K562 (cell line): Measurements from ENCODE around the gene PGM2L1. TPM values are rescaled to one million over a fixed set of nuclear protein-coding genes. Genes with fewer than 3 reads are reported as not detected.
A peak's percentile ranks its signal among the peaks of the same experiment; 100 is the strongest.

Experiments used
- ATAC-seq: fragments of 200-7000 bp; cut with Tn5 transposase; 3 replicates; pipeline ENCODE4 v1.9.1; 2020; ENCODE audit warnings: moderate library complexity
- BruUV-seq: library from RNA; stranded (reverse); fragments of 400-500 nt; replicated peaks from 2 replicates; lab custom pipeline; 2021; lab: Mats Ljungman, UMichigan
- CTCF ChIA-PET: fragments of 300-600 bp; formaldehyde crosslinking; extraction: SDS; loops from one replicate; lab custom pipeline; 2021; ENCODE audit warnings: low intra/inter-chr PET ratio; lab: Yijun Ruan, JAX
- POLR2A ChIA-PET: fragments of 300-600, 350-650 bp; sonication (Branson Sonifier 250); formaldehyde crosslinking; extraction: SDS; loops from one replicate; lab custom pipeline; 2021; ENCODE audit warnings: antibody characterized with exemption, inconsistent platforms; lab: Yijun Ruan, JAX
- DNase-seq, 4 experiments: peaks; one replicate each; pipeline versions ENCODE4 v3.0.0 to v3.0.0-alpha.2; 2011 to 2018; ENCODE audit warnings: low spot score in 3 of 4, mixed read lengths in 3 of 4; ENCODE audit errors: extremely low read depth in 1 of 4
- FAIRE-seq: peaks from 2 replicates; lab custom pipeline; 2011; peaks lifted over from hg19 to GRCh38; lab: Jason Lieb, UNC
- H2AFZ ChIP-seq: 2 replicates; pipeline ENCODE4 v1.6.0; 2011; ENCODE audit warnings: low read depth, low read length, control low read depth, inconsistent platforms
- H3K27ac ChIP-seq: fragments of 200-600 bp; 3 replicates; pipeline ENCODE4 v1.8.0; 2011; ENCODE audit warnings: low read depth, mild to moderate bottlenecking, control low read depth, inconsistent platforms, low read length, moderate library complexity, mixed read lengths; ENCODE audit errors: extremely low read depth
- H3K27me3 ChIP-seq, 2 experiments: fragments of 300-600 bp in 1 of 2; 2 replicates in 1 of 2; 3 replicates in 1 of 2; pipeline versions ENCODE4 v1.6.0 to v1.8.0; 2011; ENCODE audit warnings: inconsistent platforms in 2 of 2, low read length in 2 of 2, mild to moderate bottlenecking in 1 of 2, mixed read lengths in 1 of 2, moderate library complexity in 1 of 2; ENCODE audit not compliant: control insufficient read depth in 2 of 2, insufficient read depth in 2 of 2
- H3K36me3 ChIP-seq: fragments of 300-600 bp; 3 replicates; pipeline ENCODE4 v1.8.0; 2011; ENCODE audit warnings: mild to moderate bottlenecking, low read length, inconsistent platforms; ENCODE audit not compliant: control insufficient read depth, insufficient read depth
- H3K4me1 ChIP-seq, 2 experiments: fragments of 200-600 bp in 1 of 2; replicated peaks in 1 of 2; 2 replicates in 1 of 2; 3 replicates in 1 of 2; pipeline versions ENCODE4 v1.5.1 to v1.8.0; 2011; ENCODE audit warnings: inconsistent platforms in 2 of 2, low read length in 2 of 2, mild to moderate bottlenecking in 1 of 2, mixed read lengths in 1 of 2, moderate library complexity in 1 of 2; ENCODE audit not compliant: control insufficient read depth in 2 of 2, insufficient read depth in 2 of 2
- H3K4me2 ChIP-seq: 2 replicates; pipeline ENCODE4 v1.6.1; 2011; ENCODE audit warnings: low read length, control low read depth, inconsistent platforms, mixed read lengths; ENCODE audit not compliant: insufficient read depth
- H3K4me3 ChIP-seq: fragments of 200-600 bp; sonication (generic), shearing (Covaris generic); 2 replicates; pipeline ENCODE4 v1.5.1; 2016; ENCODE audit warnings: control low read depth, inconsistent platforms
- H3K79me2 ChIP-seq: fragments of 200-600 bp; 3 replicates; pipeline ENCODE4 v1.8.0; 2011; ENCODE audit warnings: low read length, inconsistent platforms; ENCODE audit not compliant: control insufficient read depth, insufficient read depth
- H3K9ac ChIP-seq, 2 experiments: 2 replicates each; pipeline versions ENCODE4 v1.6.0 to v1.6.1; 2011; ENCODE audit warnings: low read depth in 2 of 2, low read length in 2 of 2, control low read depth in 1 of 2, inconsistent platforms in 1 of 2, mild to moderate bottlenecking in 1 of 2, mixed read lengths in 1 of 2; ENCODE audit not compliant: insufficient read depth in 1 of 2
- H3K9me1 ChIP-seq: one replicate; pipeline ENCODE4 v1.6.0; 2011; ENCODE audit warnings: inconsistent platforms, mild to moderate bottlenecking, low read length, moderate library complexity; ENCODE audit not compliant: control insufficient read depth, insufficient read depth
- H3K9me3 ChIP-seq: replicated peaks from 2 replicates; pipeline ENCODE4 v1.5.1; 2011; ENCODE audit warnings: low read depth, low read length, inconsistent platforms; ENCODE audit not compliant: control insufficient read depth, insufficient read depth
- H4K20me1 ChIP-seq: replicated peaks from 2 replicates; pipeline ENCODE4 v1.6.1; 2011; ENCODE audit warnings: low read length, inconsistent platforms, mixed read lengths; ENCODE audit not compliant: control insufficient read depth, insufficient read depth
- E2F4 ChIP-seq: sonication (generic); formaldehyde crosslinking; IDR thresholded peaks from 2 replicates; pipeline ENCODE4 v1.8.0; 2022; ENCODE audit warnings: mild to moderate bottlenecking, low read depth, missing genetic modification reagents
- NRF1 ChIP-seq, 2 experiments: fragments of 450-650 bp; IDR thresholded peaks in 1 of 2; conservative IDR thresholded peaks in 1 of 2; 2 replicates each; pipeline ENCODE4 v1.6.1; 2014; ENCODE audit warnings: mild to moderate bottlenecking in 2 of 2
- SIN3A ChIP-seq, 2 experiments: fragments of 150-350 bp in 1 of 2; IDR thresholded peaks; 2 replicates each; pipeline ENCODE4 v1.6.1; 2011 to 2016; ENCODE audit warnings: borderline replicate concordance in 2 of 2, low read depth in 2 of 2, low read length in 2 of 2, mild to moderate bottlenecking in 2 of 2, moderate library complexity in 2 of 2; ENCODE audit not compliant: control insufficient read depth in 1 of 2
- SIX5 ChIP-seq, 2 experiments: IDR thresholded peaks; 2 replicates each; pipeline ENCODE4 v1.6.1; 2011; ENCODE audit warnings: low read length in 2 of 2, borderline replicate concordance in 1 of 2, low read depth in 1 of 2, mild to moderate bottlenecking in 1 of 2, moderate library complexity in 1 of 2; ENCODE audit not compliant: insufficient read depth in 1 of 2
- TEAD4 ChIP-seq, 2 experiments: sonication (generic) in 1 of 2; formaldehyde crosslinking in 1 of 2; IDR thresholded peaks; 2 replicates each; pipeline versions ENCODE4 v1.6.1 to v1.8.0; 2012 to 2022; ENCODE audit warnings: borderline replicate concordance in 1 of 2, inconsistent platforms in 1 of 2, low read length in 1 of 2, mild to moderate bottlenecking in 1 of 2, missing genetic modification reagents in 1 of 2
- UBTF ChIP-seq, 2 experiments: IDR thresholded peaks; 2 replicates each; pipeline ENCODE4 v1.6.1; 2012; ENCODE audit warnings: improper control_type of control experiment in 2 of 2, low read depth in 2 of 2, low read length in 2 of 2, borderline replicate concordance in 1 of 2
- ZNF146 ChIP-seq: IDR thresholded peaks from one replicate; pipeline ENCODE4 v1.6.1; 2018; ENCODE audit warnings: missing compliant biosample characterization; ENCODE audit not compliant: unreplicated experiment
- ZNF384 ChIP-seq: IDR thresholded peaks from 2 replicates; pipeline ENCODE4 v1.6.1; 2012; ENCODE audit warnings: low read depth, low read length, improper control_type of control experiment
- ZNF583 ChIP-seq: fragments of 250-450 bp; sonication (Bioruptor Pico); IDR thresholded peaks from 2 replicates; pipeline ENCODE4 v1.4.0; 2020
- WGBS: fragments of 100-300 bp; shearing (Covaris generic); methylation state at CpG from one replicate; pipeline ENCODE4 v1.1.6; 2016; ENCODE audit warnings: low coverage, mixed read lengths; ENCODE audit not compliant: insufficient coverage; ENCODE audit errors: missing lambda C conversion rate; 5-methylcytosine and 5-hydroxymethylcytosine counted together
- in situ Hi-C: fragments of 300-500 bp; cut with MboI; formaldehyde crosslinking; loops from 4 replicates; pipeline ENCODE4 v1.15.0; 2018; ENCODE audit warnings: inconsistent platforms, mixed read lengths
- intact Hi-C: fragments of 100-400 bp; cut with micrococcal nuclease; formaldehyde crosslinking; loops from 2 replicates; pipeline ENCODE4 v1.14.2; 2022
- polyA plus RNA-seq, 8 experiments: library from polyadenylated mRNA; depleted of rRNA in 4 of 8; stranded (reverse) in 5 of 8; unstranded in 3 of 8; fragments of >200 nt; fragmentation: Nextera tagmentation in 2 of 8; fragmentation: Illumina TruSeq in 1 of 8; extraction: Ambion mirVana in 2 of 8; extraction: Trizol in 1 of 8; gene quantifications; 2 replicates each; pipeline versions ENCODE4 v1.2.1 to v1.2.3, GENCODE V29; 2011 to 2014; ENCODE audit warnings: inconsistent platforms in 1 of 8, missing spikeins in 1 of 8
- total RNA-seq, 7 experiments: library from RNA; depleted of rRNA in 6 of 7; stranded (reverse); fragments of >200 nt in 6 of 7; fragmentation: Illumina TruSeq in 2 of 7; extraction: Trizol in 2 of 7; gene quantifications; 2 replicates each; pipeline versions ENCODE4 v1.2.1 to v1.2.3, GENCODE V29; 2011 to 2021; ENCODE audit warnings: low replicate concordance in 1 of 7

PGM2L1 gene
- total and polyA plus RNA-seq, 9 of the 15 experiments (the other 6 are each of a cell fraction or from before 2014, with no cell fraction given): 0.32 to 0.95 (median 0.63) TPM

- no peak for TF ChIP-seq SIX5 (IDR thresholded peaks at IDR 0.05; ENCODE audit: borderline replicate concordance in 1 of 2, insufficient read depth in 1 of 2, low read depth in 1 of 2, low read length in 2 of 2)
Measured at GRCh38 chr11:74392256-74392655, 6.0 kb downstream of the PGM2L1 start (continued).

GRCh38 chr11:74391193-74391592 lies 7.0 kb downstream of the PGM2L1 start:
- H2AFZ ChIP-seq: no peak overlapping the region
- FAIRE-seq: no peak
- H3K36me3 ChIP-seq: no peaks in the 10 kb centered on the region
- H3K9me1 ChIP-seq: no peaks in the 10 kb centered on the region
- ChIA-PET POLR2A (interaction anchor here (0.7 to 1.6 kb wide), 2 partner anchors 7 to 8 kb away, joined by 4 read pairs; partner anchors contain the start of gene PGM2L1), CTCF (no interaction called here)
- DNase-seq: no peak
- no peak for TF ChIP-seq SIN3A (IDR thresholded peaks at IDR 0.05; ENCODE audit: borderline replicate concordance in 2 of 2, control insufficient read depth in 1 of 2, low read depth in 2 of 2, low read length in 2 of 2)
- TF ChIP-seq ZNF583 (CRISPR knock-in tag): peak; percentile 96
- WGBS: 7% methylated on average over 3 of the region's 3 CpGs
- in situ Hi-C loops: no loop called here
- no peak overlapping the region for H3K4me2 ChIP-seq
- H3K4me3 ChIP-seq: no peak overlapping the region
- no peaks in the 10 kb centered on the region; a peak in 1 of 5 replicates for H3K4me1 ChIP-seq
- no peak overlapping the region for H3K27ac ChIP-seq
- H3K79me2 ChIP-seq: no peaks in the 10 kb centered on the region
- H3K9me3 ChIP-seq: no peaks in the 10 kb centered on the region
- no peak overlapping the region for H3K9ac ChIP-seq
- H4K20me1 ChIP-seq: no peaks in the 10 kb centered on the region
- H3K27me3 ChIP-seq: no peaks in the 10 kb centered on the region; a peak in 1 of 5 replicates
- intact Hi-C loops: no loop called here
- BruUV-seq: no TSS peak
- no peak for ATAC-seq

GRCh38 chr11:74390697-74391096 lies 7.5 kb downstream of the PGM2L1 start:
- 14% methylated on average over 2 of the region's 2 CpGs for WGBS
- Histone ChIP-seq H3K79me2 (no peaks in the 10 kb centered on the region), H2AFZ (no peak overlapping the region), H3K27me3 (no peaks in the 10 kb centered on the region; a peak in 1 of 5 replicates), H3K36me3 (no peaks in the 10 kb centered on the region), H3K9me1 (no peaks in the 10 kb centered on the region), H3K4me2 (no peak overlapping the region), H3K4me3 (no peak overlapping the region), H3K27ac (no peak overlapping the region), H3K4me1 (no peaks in the 10 kb centered on the region; a peak in 1 of 5 replicates), H3K9me3 (no peaks in the 10 kb centered on the region), H4K20me1 (no peaks in the 10 kb centered on the region), H3K9ac (no peak overlapping the region)
- BruUV-seq: no TSS peak
- in situ Hi-C loops: no loop called here
- ChIA-PET POLR2A (interaction anchor here (1.6 kb wide), 1 partner anchor 8 kb away, joined by 4 read pairs; the partner anchor contains the start of gene PGM2L1), CTCF (no interaction called here)
- ATAC-seq (no peak), FAIRE-seq (no peak), DNase-seq (no peak)
- intact Hi-C loops: no loop called here
- no peak for TF ChIP-seq TEAD4 (IDR thresholded peaks at IDR 0.05; ENCODE audit: low read length)
- TF ChIP-seq TEAD4 (CRISPR knock-in tag; IDR thresholded peaks at IDR 0.05; ENCODE audit: borderline replicate concordance): no peak
- no peak for TF ChIP-seq ZNF384
- TF ChIP-seq ZNF146 (CRISPR knock-in tag): no peak
- TF ChIP-seq UBTF (IDR thresholded peaks at IDR 0.05; ENCODE audit: borderline replicate concordance in 1 of 2, low read depth in 2 of 2, low read length in 2 of 2): no peak
- no peak for TF ChIP-seq E2F4 (CRISPR knock-in tag)
- TF ChIP-seq NRF1 (conservative IDR thresholded peaks at IDR 0.05 in 1 of 2, IDR thresholded peaks at IDR 0.05 in 1 of 2): no peak
